Measurements from ENCODE around the gene THSD4.
A peak's percentile ranks its signal among the peaks of the same experiment; 100 is the strongest.

Gene THSD4

GRCh38 chr15:71114887-71115566 lies at the start of gene THSD4:
Gene THSD4, plus strand, starts transcription at chr15:71115471.
- DNase-seq (ENCODE audit: low read depth in 3 of 3): peak; percentile 14 to 32 (median 28)

GRCh38 chr15:71066983-71067382 lies 48.3 kb upstream of the THSD4 start:
- no peak for DNase-seq (ENCODE audit: low read depth in 3 of 3)

- DNase-seq (ENCODE audit: low read depth in 3 of 3): no peak
Measured at GRCh38 chr15:71069693-71070092, 45.6 kb upstream of the THSD4 start.

- no peak for DNase-seq (ENCODE audit: low read depth in 3 of 3)
Measured at GRCh38 chr15:71071529-71071928, 43.7 kb upstream of the THSD4 start.

GRCh38 chr15:71072423-71072822 lies 42.8 kb upstream of the THSD4 start:
- no peak for DNase-seq (ENCODE audit: low read depth in 3 of 3)

- no peak for DNase-seq (ENCODE audit: low read depth in 3 of 3)
Measured at GRCh38 chr15:71078506-71079207, 36.6 kb upstream of the THSD4 start.

- no peak for DNase-seq (ENCODE audit: low read depth in 3 of 3)
Measured at GRCh38 chr15:71079208-71080044, 35.8 kb upstream of the THSD4 start.

GRCh38 chr15:71080166-71080565 lies 35.1 kb upstream of the THSD4 start:
- DNase-seq (ENCODE audit: low read depth in 3 of 3): peak in 1 of 3 experiments; percentile 0

- no peak for DNase-seq (ENCODE audit: low read depth in 3 of 3)
Measured at GRCh38 chr15:71080705-71081104, 34.6 kb upstream of the THSD4 start.

GRCh38 chr15:71082803-71083202 lies 32.5 kb upstream of the THSD4 start:
- no peak for DNase-seq (ENCODE audit: low read depth in 3 of 3)

- no peak for DNase-seq (ENCODE audit: low read depth in 3 of 3)
Measured at GRCh38 chr15:71083349-71083748, 31.9 kb upstream of the THSD4 start.

GRCh38 chr15:71084264-71084663 lies 31.0 kb upstream of the THSD4 start:
- no peak for DNase-seq (ENCODE audit: low read depth in 3 of 3)

- no peak for DNase-seq (ENCODE audit: low read depth in 3 of 3)
Measured at GRCh38 chr15:71085809-71086208, 29.5 kb upstream of the THSD4 start.

GRCh38 chr15:71088155-71088554 lies 27.1 kb upstream of the THSD4 start:
- DNase-seq (ENCODE audit: low read depth in 3 of 3): no peak

- no peak for DNase-seq (ENCODE audit: low read depth in 3 of 3)
Measured at GRCh38 chr15:71088683-71089082, 26.6 kb upstream of the THSD4 start.

- DNase-seq (ENCODE audit: low read depth in 3 of 3): no peak
Measured at GRCh38 chr15:71089801-71090200, 25.5 kb upstream of the THSD4 start.

- no peak for DNase-seq (ENCODE audit: low read depth in 3 of 3)
Measured at GRCh38 chr15:71091601-71092000, 23.7 kb upstream of the THSD4 start.

- DNase-seq (ENCODE audit: low read depth in 3 of 3): no peak
Measured at GRCh38 chr15:71092056-71092600, 23.1 kb upstream of the THSD4 start.

- DNase-seq (ENCODE audit: low read depth in 3 of 3): no peak
Measured at GRCh38 chr15:71093054-71094024, 21.9 kb upstream of the THSD4 start.

GRCh38 chr15:71094137-71094536 lies 21.1 kb upstream of the THSD4 start:
- DNase-seq (ENCODE audit: low read depth in 3 of 3): no peak

GRCh38 chr15:71096676-71097075 lies 18.6 kb upstream of the THSD4 start:
- DNase-seq (ENCODE audit: low read depth in 3 of 3): no peak
